ENCODE results near the gene FA2H.

Gene FA2H

DNA sequence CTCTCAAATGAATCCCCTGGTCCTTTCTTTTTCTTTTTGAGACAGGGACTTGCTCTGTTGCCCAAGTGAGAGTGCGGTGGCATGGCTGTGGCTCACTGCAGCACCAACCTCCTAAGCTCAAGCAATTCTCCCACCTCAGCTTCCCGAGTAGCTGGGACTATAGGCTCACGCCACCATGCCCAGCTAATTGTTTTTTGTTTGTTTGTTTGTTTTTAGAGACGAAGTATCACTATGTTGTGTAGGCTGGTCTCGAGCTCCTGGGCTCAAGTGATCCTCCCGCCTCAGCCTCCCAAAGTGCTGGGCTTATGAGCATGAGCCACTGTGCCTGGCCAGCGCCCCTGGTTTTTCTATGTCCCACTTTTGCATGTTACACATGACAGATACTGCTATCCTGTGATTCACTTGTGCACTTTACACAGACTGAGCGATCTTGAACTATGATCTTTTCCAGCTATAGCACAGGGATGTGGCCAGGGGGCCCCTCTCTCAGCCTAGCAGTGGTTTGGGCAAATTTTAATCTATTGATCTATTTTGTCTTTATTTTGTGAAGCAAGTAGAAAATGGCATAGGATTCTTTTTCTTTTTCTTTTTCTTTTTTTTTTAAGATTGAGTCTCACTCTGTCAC is 42.7 kb downstream of the FA2H start:
- no peak for DNase-seq (ENCODE audit: low read depth in 1 of 2, low spot score in 1 of 2)
- Histone ChIP-seq H3K27ac (replicated peaks) (no peak overlapping the region), H3K4me3 (replicated peaks; ENCODE audit: insufficient read depth, low read length) (no peak overlapping the region), H3K27me3 (ENCODE audit: insufficient read depth, poor library complexity, severe bottlenecking) (no peaks in the 10 kb centered on the region)
- no peak for TF ChIP-seq POLR2AphosphoS5 (IDR thresholded peaks at IDR 0.05; ENCODE audit: low read depth)
- TF ChIP-seq, protein P1, sequence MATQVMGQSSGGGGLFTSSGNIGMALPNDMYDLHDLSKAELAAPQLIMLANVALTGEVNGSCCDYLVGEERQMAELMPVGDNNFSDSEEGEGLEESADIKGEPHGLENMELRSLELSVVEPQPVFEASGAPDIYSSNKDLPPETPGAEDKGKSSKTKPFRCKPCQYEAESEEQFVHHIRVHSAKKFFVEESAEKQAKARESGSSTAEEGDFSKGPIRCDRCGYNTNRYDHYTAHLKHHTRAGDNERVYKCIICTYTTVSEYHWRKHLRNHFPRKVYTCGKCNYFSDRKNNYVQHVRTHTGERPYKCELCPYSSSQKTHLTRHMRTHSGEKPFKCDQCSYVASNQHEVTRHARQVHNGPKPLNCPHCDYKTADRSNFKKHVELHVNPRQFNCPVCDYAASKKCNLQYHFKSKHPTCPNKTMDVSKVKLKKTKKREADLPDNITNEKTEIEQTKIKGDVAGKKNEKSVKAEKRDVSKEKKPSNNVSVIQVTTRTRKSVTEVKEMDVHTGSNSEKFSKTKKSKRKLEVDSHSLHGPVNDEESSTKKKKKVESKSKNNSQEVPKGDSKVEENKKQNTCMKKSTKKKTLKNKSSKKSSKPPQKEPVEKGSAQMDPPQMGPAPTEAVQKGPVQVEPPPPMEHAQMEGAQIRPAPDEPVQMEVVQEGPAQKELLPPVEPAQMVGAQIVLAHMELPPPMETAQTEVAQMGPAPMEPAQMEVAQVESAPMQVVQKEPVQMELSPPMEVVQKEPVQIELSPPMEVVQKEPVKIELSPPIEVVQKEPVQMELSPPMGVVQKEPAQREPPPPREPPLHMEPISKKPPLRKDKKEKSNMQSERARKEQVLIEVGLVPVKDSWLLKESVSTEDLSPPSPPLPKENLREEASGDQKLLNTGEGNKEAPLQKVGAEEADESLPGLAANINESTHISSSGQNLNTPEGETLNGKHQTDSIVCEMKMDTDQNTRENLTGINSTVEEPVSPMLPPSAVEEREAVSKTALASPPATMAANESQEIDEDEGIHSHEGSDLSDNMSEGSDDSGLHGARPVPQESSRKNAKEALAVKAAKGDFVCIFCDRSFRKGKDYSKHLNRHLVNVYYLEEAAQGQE (IDR thresholded peaks at IDR 0.05; ENCODE audit: insufficient replicate concordance, low read depth), result no peak
- no peak for TF ChIP-seq GABPA (IDR thresholded peaks at IDR 0.05; ENCODE audit: low read depth)
- no peak for TF ChIP-seq SPI1 (IDR thresholded peaks at IDR 0.05; ENCODE audit: borderline replicate concordance, low read depth)
- TF ChIP-seq, protein P2, sequence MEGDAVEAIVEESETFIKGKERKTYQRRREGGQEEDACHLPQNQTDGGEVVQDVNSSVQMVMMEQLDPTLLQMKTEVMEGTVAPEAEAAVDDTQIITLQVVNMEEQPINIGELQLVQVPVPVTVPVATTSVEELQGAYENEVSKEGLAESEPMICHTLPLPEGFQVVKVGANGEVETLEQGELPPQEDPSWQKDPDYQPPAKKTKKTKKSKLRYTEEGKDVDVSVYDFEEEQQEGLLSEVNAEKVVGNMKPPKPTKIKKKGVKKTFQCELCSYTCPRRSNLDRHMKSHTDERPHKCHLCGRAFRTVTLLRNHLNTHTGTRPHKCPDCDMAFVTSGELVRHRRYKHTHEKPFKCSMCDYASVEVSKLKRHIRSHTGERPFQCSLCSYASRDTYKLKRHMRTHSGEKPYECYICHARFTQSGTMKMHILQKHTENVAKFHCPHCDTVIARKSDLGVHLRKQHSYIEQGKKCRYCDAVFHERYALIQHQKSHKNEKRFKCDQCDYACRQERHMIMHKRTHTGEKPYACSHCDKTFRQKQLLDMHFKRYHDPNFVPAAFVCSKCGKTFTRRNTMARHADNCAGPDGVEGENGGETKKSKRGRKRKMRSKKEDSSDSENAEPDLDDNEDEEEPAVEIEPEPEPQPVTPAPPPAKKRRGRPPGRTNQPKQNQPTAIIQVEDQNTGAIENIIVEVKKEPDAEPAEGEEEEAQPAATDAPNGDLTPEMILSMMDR (IDR thresholded peaks at IDR 0.05; ENCODE audit: insufficient read depth, low read length), result no peak

DNA sequence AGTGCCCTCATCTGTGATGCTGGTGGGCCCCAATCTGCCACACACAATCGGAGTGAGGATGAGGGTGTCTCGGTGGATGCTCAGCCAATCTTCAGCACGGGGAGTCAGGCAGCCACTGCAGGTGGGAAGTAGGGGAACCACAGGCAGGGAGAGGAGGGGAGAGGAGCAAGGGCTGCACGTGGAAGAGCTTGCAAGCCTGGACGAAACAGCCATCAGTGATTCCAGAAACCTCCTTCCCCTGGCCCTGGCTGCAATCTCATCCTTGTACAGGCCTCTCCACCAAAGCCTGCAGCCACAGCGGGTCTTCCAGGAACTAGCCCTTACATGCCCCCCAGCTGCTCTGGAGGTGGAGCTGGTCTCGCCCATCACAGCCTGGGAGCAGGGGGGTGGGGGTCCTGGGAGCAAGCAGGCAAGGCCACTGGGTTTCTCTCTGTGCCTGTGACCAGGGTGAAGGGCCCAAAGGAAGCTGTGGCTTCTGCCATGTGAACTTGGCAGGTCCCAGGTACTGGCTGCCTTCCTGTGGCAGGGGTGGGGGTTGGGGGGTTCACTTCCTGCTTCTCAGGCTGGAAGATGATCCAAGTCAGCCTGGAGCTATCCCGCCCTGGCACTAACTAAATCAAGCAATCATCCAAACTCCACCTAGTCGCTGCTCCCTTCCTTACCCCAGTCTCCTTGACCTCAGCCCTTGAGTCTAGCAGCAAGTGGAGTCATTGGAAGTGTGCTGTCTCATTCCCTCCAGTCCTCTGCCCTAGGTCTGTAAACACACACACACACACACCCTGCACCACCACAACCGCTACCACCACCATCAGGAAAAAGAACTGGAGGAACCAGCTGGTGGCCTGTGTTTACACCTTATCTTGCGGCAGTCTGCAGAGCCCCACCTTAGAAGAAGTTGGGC is 44.6 kb downstream of the FA2H start:
- Histone ChIP-seq H3K27ac (replicated peaks) (no peak overlapping the region), H3K4me3 (replicated peaks; ENCODE audit: insufficient read depth, low read length) (no peak overlapping the region), H3K27me3 (ENCODE audit: insufficient read depth, poor library complexity, severe bottlenecking) (no peaks in the 10 kb centered on the region)
- TF ChIP-seq, protein P1 (IDR thresholded peaks at IDR 0.05; ENCODE audit: insufficient replicate concordance, low read depth), result no peak
- no peak for DNase-seq (ENCODE audit: low read depth in 1 of 2, low spot score in 1 of 2)

DNA sequence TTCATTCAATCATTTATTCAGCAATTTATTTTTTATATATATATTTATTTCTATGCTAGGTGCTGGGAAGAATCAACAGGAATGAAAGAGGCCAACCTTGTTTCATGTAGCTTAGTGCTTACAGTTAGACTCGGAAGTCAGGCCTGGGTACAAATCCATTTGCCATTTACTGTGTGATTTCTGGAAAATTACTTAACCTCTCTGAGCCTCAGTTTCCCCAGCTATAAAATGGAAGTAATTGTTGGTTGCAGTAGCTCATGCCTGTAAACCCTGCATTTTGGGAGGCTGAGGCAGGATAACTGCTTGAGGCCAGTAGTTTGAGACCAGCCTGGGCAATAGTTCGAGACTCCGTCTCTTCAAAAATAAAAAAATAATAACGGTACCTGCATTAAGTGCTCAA is 46.7 kb downstream of the FA2H start:
- Histone ChIP-seq H3K27me3 (ENCODE audit: insufficient read depth, poor library complexity, severe bottlenecking) (no peaks in the 10 kb centered on the region), H3K27ac (replicated peaks) (no peak overlapping the region), H3K4me3 (replicated peaks; ENCODE audit: insufficient read depth, low read length) (no peak overlapping the region)
- DNase-seq (ENCODE audit: low read depth in 1 of 2, low spot score in 1 of 2), result no peak
- TF ChIP-seq GABPA (IDR thresholded peaks at IDR 0.05; ENCODE audit: low read depth) (no peak), POLR2AphosphoS5 (IDR thresholded peaks at IDR 0.05; ENCODE audit: low read depth) (no peak), SPI1 (IDR thresholded peaks at IDR 0.05; ENCODE audit: borderline replicate concordance, low read depth) (no peak)
- TF ChIP-seq, protein P2 (IDR thresholded peaks at IDR 0.05; ENCODE audit: insufficient read depth, low read length), result no peak
- TF ChIP-seq, protein P1 (IDR thresholded peaks at IDR 0.05; ENCODE audit: insufficient replicate concordance, low read depth), result no peak

All from HL-60 (cell line).